ENCODE data around the gene EPHA7. TPM values are rescaled to one million over a fixed set of nuclear protein-coding genes. Genes with fewer than 3 reads are reported as not detected.

The EPHA7 gene
- total RNA-seq, 6 experiments from 2014 or later, result 0.03 TPM; not detected in 5

DNA sequence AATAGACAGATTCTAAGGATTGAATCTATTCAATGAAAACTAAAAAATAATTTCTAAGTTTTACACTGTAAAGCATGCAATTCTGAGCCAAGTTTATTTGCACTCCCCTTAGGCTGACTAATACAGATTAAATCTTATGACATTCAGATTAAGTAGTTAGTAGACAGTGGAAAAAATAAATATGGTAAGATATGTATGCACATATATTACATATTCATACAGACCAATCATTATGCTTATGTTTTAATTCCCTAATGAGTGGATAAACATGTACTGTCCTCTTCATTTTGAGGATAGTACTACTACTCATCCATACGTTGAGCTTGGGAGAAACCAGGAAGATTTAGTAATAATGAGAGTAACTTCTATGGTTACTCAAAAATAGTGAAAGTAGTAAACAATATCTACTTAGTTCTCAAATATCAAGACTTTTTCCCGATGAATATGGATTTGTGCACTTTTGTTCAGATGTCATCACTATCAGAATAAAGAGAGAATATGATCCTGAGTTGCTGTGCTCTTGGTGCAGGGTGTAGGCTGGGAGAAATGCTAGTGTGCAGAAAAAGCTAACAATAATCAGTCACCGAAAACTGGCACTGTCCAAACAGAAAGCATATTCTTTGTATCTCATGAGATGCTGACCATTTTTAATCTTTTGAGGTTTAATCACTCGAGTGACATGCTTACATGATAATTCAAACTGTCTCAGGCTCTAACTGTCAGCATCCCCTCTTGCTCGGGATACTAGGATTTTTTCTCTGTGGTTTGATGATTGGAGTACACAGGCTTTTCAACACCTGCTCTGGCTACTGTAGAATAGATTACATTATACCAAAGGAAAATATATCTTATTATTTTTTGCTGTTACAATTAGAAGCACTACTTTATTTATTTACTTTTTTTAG lies 111.6 kb downstream of the EPHA7 start:
- Mint-ChIP-seq H3K9me3 (peaks cover 39% of the 10 kb centered on the region), H3K36me3 (ENCODE audit: low read depth) (no peaks in the 10 kb centered on the region), H3K27ac (no peak overlapping the region), H3K4me1 (ENCODE audit: low read depth) (no peaks in the 10 kb centered on the region), H3K27me3 (ENCODE audit: insufficient read depth) (no peaks in the 10 kb centered on the region), H3K4me3 (no peak overlapping the region)
- DNase-seq, result no peak
- TF ChIP-seq, protein P1, sequence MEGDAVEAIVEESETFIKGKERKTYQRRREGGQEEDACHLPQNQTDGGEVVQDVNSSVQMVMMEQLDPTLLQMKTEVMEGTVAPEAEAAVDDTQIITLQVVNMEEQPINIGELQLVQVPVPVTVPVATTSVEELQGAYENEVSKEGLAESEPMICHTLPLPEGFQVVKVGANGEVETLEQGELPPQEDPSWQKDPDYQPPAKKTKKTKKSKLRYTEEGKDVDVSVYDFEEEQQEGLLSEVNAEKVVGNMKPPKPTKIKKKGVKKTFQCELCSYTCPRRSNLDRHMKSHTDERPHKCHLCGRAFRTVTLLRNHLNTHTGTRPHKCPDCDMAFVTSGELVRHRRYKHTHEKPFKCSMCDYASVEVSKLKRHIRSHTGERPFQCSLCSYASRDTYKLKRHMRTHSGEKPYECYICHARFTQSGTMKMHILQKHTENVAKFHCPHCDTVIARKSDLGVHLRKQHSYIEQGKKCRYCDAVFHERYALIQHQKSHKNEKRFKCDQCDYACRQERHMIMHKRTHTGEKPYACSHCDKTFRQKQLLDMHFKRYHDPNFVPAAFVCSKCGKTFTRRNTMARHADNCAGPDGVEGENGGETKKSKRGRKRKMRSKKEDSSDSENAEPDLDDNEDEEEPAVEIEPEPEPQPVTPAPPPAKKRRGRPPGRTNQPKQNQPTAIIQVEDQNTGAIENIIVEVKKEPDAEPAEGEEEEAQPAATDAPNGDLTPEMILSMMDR (IDR thresholded peaks at IDR 0.05), result no peak

DNA sequence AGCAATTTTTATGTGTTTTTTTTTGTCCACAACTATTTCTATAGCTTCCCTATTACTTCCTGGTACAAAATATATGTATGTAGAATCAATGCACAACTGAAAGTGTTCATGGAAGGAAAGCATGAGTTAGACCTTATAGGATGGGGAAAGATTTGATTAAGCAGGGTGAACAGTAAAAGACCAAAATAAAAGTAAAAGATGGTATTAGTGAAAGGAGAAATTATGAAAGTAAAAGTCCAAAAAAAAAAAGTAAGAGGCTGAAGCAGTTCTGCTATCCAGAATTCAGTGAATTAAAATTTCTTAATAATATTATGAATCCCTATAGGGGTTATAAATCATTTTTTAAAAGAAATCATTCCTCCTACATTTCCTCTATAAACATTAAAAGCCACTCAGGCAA lies 114.3 kb downstream of the EPHA7 start:
- Mint-ChIP-seq H3K36me3 (ENCODE audit: low read depth) (no peaks in the 10 kb centered on the region; the same call in 1 of the 2 replicates), H3K4me3 (no peak overlapping the region), H3K9me3 (peaks cover 20% of the 10 kb centered on the region), H3K27ac (no peak overlapping the region), H3K4me1 (ENCODE audit: low read depth) (no peaks in the 10 kb centered on the region), H3K27me3 (ENCODE audit: insufficient read depth) (no peaks in the 10 kb centered on the region)
- DNase-seq, result no peak
- TF ChIP-seq, protein P1 (IDR thresholded peaks at IDR 0.05), result no peak

DNA sequence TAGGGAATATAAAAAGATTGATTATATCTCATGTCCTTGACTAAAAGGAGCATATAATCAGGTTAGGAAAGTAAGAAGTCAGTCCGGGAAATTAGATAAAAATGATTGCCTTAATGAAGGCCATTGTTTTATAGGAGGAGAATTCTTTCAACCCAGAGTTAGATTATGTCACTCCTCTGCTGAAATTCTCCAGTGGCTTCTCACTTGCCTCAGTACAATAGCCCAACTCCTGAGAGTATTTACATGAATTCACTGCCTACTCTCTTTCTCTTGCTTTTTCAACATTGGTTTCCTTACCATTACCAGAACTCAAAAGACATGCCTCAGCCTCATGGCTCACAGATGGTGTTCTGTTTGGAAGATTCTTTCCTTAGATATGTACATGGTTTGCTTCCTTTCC lies 114.9 kb downstream of the EPHA7 start:
- H3K27me3 Mint-ChIP-seq (ENCODE audit: insufficient read depth), result no peaks in the 10 kb centered on the region
- H3K27ac Mint-ChIP-seq, result no peak overlapping the region
- no peak overlapping the region for H3K4me3 Mint-ChIP-seq
- no peaks in the 10 kb centered on the region; the same call in 1 of the 2 replicates for H3K36me3 Mint-ChIP-seq (ENCODE audit: low read depth)
- H3K4me1 Mint-ChIP-seq (ENCODE audit: low read depth), result no peaks in the 10 kb centered on the region
- no peak for DNase-seq
- TF ChIP-seq, protein P1 (IDR thresholded peaks at IDR 0.05), result no peak
- H3K9me3 Mint-ChIP-seq, result peaks cover 19% of the 10 kb centered on the region

DNA sequence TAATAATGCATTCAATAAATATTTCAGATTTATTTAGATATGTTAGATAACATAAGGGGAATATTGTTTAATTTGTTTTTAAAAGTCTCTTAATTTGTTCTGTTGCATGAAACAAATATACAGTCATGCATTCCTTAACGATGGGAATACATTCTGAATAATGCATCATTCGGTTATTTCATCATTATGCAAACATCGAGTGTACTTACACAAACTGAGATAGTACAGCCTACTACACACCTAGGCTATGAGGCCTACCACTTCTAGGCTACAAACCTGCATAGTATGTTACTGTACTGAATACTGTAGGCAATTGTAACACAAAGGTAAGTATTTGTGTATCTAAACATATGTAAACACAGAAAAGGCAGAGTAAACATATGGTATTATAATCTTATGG lies 118.7 kb downstream of the EPHA7 start:
- TF ChIP-seq, protein P1 (IDR thresholded peaks at IDR 0.05), result no peak
- H3K9me3 Mint-ChIP-seq, result peaks cover 16% of the 10 kb centered on the region
- H3K27me3 Mint-ChIP-seq (ENCODE audit: insufficient read depth), result no peaks in the 10 kb centered on the region
- no peak overlapping the region for H3K4me3 Mint-ChIP-seq
- no peaks in the 10 kb centered on the region for H3K4me1 Mint-ChIP-seq (ENCODE audit: low read depth)
- H3K27ac Mint-ChIP-seq, result no peak overlapping the region
- no peaks in the 10 kb centered on the region; the same call in 1 of the 2 replicates for H3K36me3 Mint-ChIP-seq (ENCODE audit: low read depth)
- DNase-seq, result no peak

DNA sequence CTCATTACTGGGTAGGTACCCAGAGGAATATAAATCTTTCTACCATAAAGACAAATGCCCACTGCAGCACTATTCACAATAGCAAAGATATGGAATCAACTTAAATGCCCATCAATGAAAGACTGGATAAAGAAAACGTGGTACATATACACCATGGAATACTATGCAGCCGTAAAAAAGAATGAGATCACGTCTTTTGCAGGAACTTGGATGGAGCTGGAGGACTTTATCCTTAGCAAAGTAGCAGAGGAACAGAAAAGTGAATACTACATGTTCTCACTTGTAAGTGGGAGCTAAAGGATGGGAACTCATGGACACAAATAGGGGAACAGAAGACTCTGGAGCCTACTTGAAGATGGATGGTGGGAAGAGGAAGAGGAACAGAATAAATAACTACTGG lies 119.7 kb downstream of the EPHA7 start:
- no peak for DNase-seq
- H3K36me3 Mint-ChIP-seq (ENCODE audit: low read depth), result no peaks in the 10 kb centered on the region; the same call in 1 of the 2 replicates
- H3K9me3 Mint-ChIP-seq, result peaks cover 14% of the 10 kb centered on the region
- no peaks in the 10 kb centered on the region for H3K4me1 Mint-ChIP-seq (ENCODE audit: low read depth)
- H3K4me3 Mint-ChIP-seq, result no peak overlapping the region
- no peak overlapping the region for H3K27ac Mint-ChIP-seq
- no peaks in the 10 kb centered on the region for H3K27me3 Mint-ChIP-seq (ENCODE audit: insufficient read depth)
- TF ChIP-seq, protein P1 (IDR thresholded peaks at IDR 0.05), result no peak
